GM23338 (cell line): Measurements from ENCODE around the gene ANKRD13C. TPM values are rescaled to one million over a fixed set of nuclear protein-coding genes. Genes with fewer than 3 reads are reported as not detected.

ENCODE experiments used
- ATAC-seq: fragments of 200-7000 bp; cut with Tn5 transposase; 3 replicates; pipeline ENCODE4 v1.9.1; 2020
- DNase-seq: peaks from one replicate; pipeline ENCODE4 v3.0.0-alpha.2; 2015; ENCODE audit warnings: low spot score
- H2AFZ ChIP-seq: fragments of 200-600 bp; sonication (generic); 2 replicates; pipeline ENCODE4 v1.8.0; 2016; ENCODE audit warnings: antibody characterized with exemption, mild to moderate bottlenecking, moderate library complexity
- H3F3A ChIP-seq: fragments of 200-600 bp; sonication (generic); replicated peaks from 2 replicates; pipeline ENCODE4 v1.8.0; 2017; ENCODE audit warnings: antibody characterized with exemption, mixed run types, low read depth
- H3K27ac ChIP-seq: fragments of 200-600 bp; sonication (generic); 2 replicates; pipeline ENCODE4 v1.6.1; 2016; ENCODE audit warnings: low read depth
- H3K27me3 ChIP-seq: fragments of 200-600 bp; sonication (generic); 2 replicates; pipeline ENCODE4 v1.8.0; 2016; ENCODE audit warnings: mild to moderate bottlenecking, mixed run types, moderate library complexity; ENCODE audit not compliant: insufficient read depth
- H3K36me3 ChIP-seq: fragments of 200-600 bp; sonication (generic); 2 replicates; pipeline ENCODE4 v1.8.0; 2016; ENCODE audit warnings: mild to moderate bottlenecking; ENCODE audit not compliant: insufficient read depth
- H3K4me1 ChIP-seq: fragments of 200-600 bp; sonication (generic); 2 replicates; pipeline ENCODE4 v1.8.0; 2016; ENCODE audit warnings: mild to moderate bottlenecking, moderate library complexity; ENCODE audit not compliant: insufficient read depth
- H3K4me2 ChIP-seq: fragments of 200-600 bp; sonication (generic); 2 replicates; pipeline ENCODE4 v1.7.1; 2017; ENCODE audit warnings: mixed run types
- H3K4me3 ChIP-seq: fragments of 200-600 bp; sonication (generic); 2 replicates; pipeline ENCODE4 v1.6.1; 2016; ENCODE audit warnings: mixed run types
- H3K79me2 ChIP-seq: fragments of 200-600 bp; sonication (generic); replicated peaks from 2 replicates; pipeline ENCODE4 v1.8.0; 2017; ENCODE audit warnings: mild to moderate bottlenecking; ENCODE audit not compliant: insufficient read depth
- H3K9me2 ChIP-seq: fragments of 200-600 bp; sonication (generic); 2 replicates; pipeline ENCODE4 v1.8.0; 2017; ENCODE audit not compliant: insufficient read depth
- H4K20me1 ChIP-seq: fragments of 200-600 bp; sonication (generic); replicated peaks from 2 replicates; pipeline ENCODE4 v1.8.0; 2017; ENCODE audit warnings: mild to moderate bottlenecking; ENCODE audit not compliant: insufficient read depth
- H3K27ac Mint-ChIP-seq: 2 replicates; pipeline ENCODE4 v1.8.0; 2020; ENCODE audit warnings: inconsistent platforms, mild to moderate bottlenecking, moderate library complexity, mixed read lengths
- H3K27me3 Mint-ChIP-seq: 3 replicates; pipeline ENCODE4 v1.8.0; 2022; ENCODE audit warnings: low read depth, mild to moderate bottlenecking, moderate library complexity, mixed read lengths, inconsistent platforms; ENCODE audit not compliant: insufficient read depth, poor library complexity
- H3K36me3 Mint-ChIP-seq: 3 replicates; pipeline ENCODE4 v1.8.0; 2021; ENCODE audit warnings: low read depth, mild to moderate bottlenecking, inconsistent platforms, moderate library complexity, mixed read lengths
- H3K4me1 Mint-ChIP-seq: 3 replicates; pipeline ENCODE4 v1.8.0; 2020; ENCODE audit warnings: mild to moderate bottlenecking, inconsistent platforms, mixed read lengths
- H3K4me3 Mint-ChIP-seq: 3 replicates; pipeline ENCODE4 v1.8.0; 2021; ENCODE audit warnings: moderate library complexity, mild to moderate bottlenecking, inconsistent platforms, mixed read lengths
- H3K9me3 Mint-ChIP-seq: 3 replicates; pipeline ENCODE4 v1.8.0; 2020; ENCODE audit warnings: moderate library complexity, mild to moderate bottlenecking, inconsistent platforms, mixed read lengths
- EZH2 ChIP-seq: fragments of 200-600 bp; sonication (generic); IDR thresholded peaks from one replicate; pipeline ENCODE4 v1.8.0; 2017; ENCODE audit warnings: antibody characterized with exemption, mild to moderate bottlenecking, low read depth; ENCODE audit not compliant: unreplicated experiment
- JUNB ChIP-seq: IDR thresholded peaks from one replicate; pipeline ENCODE4 v1.6.1; 2016; ENCODE audit warnings: antibody characterized with exemption; ENCODE audit not compliant: unreplicated experiment
- NANOG ChIP-seq: IDR thresholded peaks from 2 replicates; pipeline ENCODE4 v1.6.1; 2016; ENCODE audit warnings: antibody characterized with exemption, borderline replicate concordance
- ZNF331 ChIP-seq: fragments of 250-450 bp; sonication (Bioruptor Pico); IDR thresholded peaks from 2 replicates; pipeline ENCODE4 v1.5.0; 2020; ENCODE audit warnings: low read depth, mild to moderate bottlenecking, moderate library complexity
- polyA plus RNA-seq: library from polyadenylated mRNA; unstranded; fragments of >200 nt; fragmentation: Nextera tagmentation; extraction: Ambion mirVana; gene quantifications from 2 replicates; pipeline ENCODE4 v1.2.1, GENCODE V29; 2016
- total RNA-seq: library from RNA; depleted of rRNA; stranded (reverse); fragments of >200 nt; shearing (Covaris generic); gene quantifications from 2 replicates; pipeline ENCODE4 v1.2.3, GENCODE V29; 2014
- TF ChIP-seq, protein P1 (sequence below), 2 experiments: fragments of 200-600 bp in 1 of 2; sonication (generic) in 1 of 2; conservative IDR thresholded peaks; 2 replicates each; pipeline versions ENCODE4 v1.5.1 to v1.6.1; 2016 to 2017; ENCODE audit warnings: antibody characterized with exemption in 2 of 2, low read depth in 2 of 2, mild to moderate bottlenecking in 2 of 2, moderate library complexity in 1 of 2
- TF ChIP-seq, protein P2 (sequence below): IDR thresholded peaks from 2 replicates; pipeline ENCODE4 v1.6.1; 2016; ENCODE audit warnings: antibody characterized with exemption

ANKRD13C gene
- total and polyA plus RNA-seq, 2 experiments from 2014 or later = 12.3 to 32.5 TPM

DNA sequence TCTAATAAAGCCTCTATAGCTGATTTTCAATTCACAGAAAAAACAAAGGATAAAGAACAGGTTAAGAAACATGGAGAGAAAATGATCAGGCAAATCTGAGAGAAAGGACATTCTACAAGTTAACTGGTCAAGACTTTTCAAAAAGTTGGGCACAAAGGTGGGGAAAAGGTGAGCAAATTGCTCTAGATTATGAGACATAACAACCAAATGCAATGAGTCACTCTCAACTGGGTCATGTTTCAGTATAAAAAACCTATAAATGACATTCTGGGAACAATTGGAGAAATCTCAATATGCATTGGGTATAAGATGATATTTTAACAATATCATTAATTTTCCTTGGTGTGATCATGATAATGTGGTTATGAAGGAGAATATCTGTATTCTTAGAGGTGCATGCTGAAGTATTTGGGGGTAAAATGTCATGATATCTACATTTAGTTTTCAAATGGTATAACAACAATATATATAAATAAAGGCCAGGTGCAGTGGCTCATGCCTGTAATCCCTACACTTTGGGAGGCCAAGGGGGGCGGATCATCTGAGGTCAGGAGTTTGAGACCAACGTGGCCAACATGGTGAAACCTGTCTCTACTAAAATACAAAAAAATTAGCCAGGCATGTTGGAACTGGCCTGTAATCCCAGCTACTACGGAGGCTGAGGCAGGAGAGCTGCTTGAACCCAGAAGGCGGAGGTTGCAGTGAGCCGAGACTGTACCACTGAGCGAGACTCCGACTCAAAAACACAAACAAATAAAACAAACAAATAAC is 27.0 kb downstream of the ANKRD13C start:
- TF ChIP-seq JUNB = no peak
- TF ChIP-seq, protein P1, sequence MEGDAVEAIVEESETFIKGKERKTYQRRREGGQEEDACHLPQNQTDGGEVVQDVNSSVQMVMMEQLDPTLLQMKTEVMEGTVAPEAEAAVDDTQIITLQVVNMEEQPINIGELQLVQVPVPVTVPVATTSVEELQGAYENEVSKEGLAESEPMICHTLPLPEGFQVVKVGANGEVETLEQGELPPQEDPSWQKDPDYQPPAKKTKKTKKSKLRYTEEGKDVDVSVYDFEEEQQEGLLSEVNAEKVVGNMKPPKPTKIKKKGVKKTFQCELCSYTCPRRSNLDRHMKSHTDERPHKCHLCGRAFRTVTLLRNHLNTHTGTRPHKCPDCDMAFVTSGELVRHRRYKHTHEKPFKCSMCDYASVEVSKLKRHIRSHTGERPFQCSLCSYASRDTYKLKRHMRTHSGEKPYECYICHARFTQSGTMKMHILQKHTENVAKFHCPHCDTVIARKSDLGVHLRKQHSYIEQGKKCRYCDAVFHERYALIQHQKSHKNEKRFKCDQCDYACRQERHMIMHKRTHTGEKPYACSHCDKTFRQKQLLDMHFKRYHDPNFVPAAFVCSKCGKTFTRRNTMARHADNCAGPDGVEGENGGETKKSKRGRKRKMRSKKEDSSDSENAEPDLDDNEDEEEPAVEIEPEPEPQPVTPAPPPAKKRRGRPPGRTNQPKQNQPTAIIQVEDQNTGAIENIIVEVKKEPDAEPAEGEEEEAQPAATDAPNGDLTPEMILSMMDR (conservative IDR thresholded peaks at IDR 0.05; ENCODE audit: low read depth in 2 of 2) = no peak
- no peak for TF ChIP-seq EZH2
- TF ChIP-seq ZNF331 (CRISPR knock-in tag) = no peak
- Histone ChIP-seq H3K79me2 (peaks cover 43% of the 10 kb centered on the region), H3K9me2 (no peaks in the 10 kb centered on the region), H3K27ac (no peak overlapping the region; the same call in 1 of the 2 replicates), H3K27me3 (no peaks in the 10 kb centered on the region), H3K36me3 (no peaks in the 10 kb centered on the region), H3K4me2 (no peak overlapping the region), H3K4me3 (no peak overlapping the region), H3K4me1 (no peaks in the 10 kb centered on the region), H4K20me1 (no peaks in the 10 kb centered on the region), H3F3A (no peaks in the 10 kb centered on the region), H2AFZ (no peak overlapping the region)
- Mint-ChIP-seq H3K4me1 (no peaks in the 10 kb centered on the region), H3K9me3 (no peaks in the 10 kb centered on the region), H3K36me3 (peaks cover 9% of the 10 kb centered on the region; the same call in 2 of the 3 replicates), H3K27ac (peak overlapping the region; percentile 16; the same call in 1 of the 2 replicates), H3K27me3 (peaks cover 3% of the 10 kb centered on the region), H3K4me3 (no peak overlapping the region)
- DNase-seq (no peak), ATAC-seq (no peak)

DNA sequence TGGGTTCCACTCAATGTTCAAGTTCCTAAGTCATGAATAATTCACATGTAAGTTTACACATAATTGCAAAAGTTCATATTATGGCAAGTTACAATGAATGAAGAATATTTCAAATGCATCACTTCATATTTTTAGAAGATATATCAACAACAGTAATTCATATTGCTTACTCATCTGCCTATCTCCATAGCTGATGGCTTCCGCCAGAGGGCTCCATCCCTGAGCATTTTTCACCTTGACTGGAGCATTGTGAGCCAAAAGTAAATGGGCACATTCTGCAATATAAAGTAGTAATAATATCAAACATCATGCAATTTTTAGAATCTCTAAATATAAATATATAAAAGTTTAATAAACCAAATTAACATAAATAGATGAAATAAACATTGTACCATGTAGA is 29.8 kb downstream of the ANKRD13C start:
- Histone ChIP-seq H3K36me3 (no peaks in the 10 kb centered on the region; the same call in 1 of the 2 replicates), H2AFZ (no peak overlapping the region), H3K27me3 (no peaks in the 10 kb centered on the region), H3K27ac (no peak overlapping the region), H3K9me2 (no peaks in the 10 kb centered on the region), H3K79me2 (peaks cover 47% of the 10 kb centered on the region), H3F3A (no peaks in the 10 kb centered on the region), H3K4me3 (no peak overlapping the region), H3K4me2 (no peak overlapping the region), H4K20me1 (0 out of 2 replicates have a peak, but pooled peaks cover 2% of the 10 kb centered on the region), H3K4me1 (no peaks in the 10 kb centered on the region)
- no peak for TF ChIP-seq NANOG
- TF ChIP-seq, protein P2, sequence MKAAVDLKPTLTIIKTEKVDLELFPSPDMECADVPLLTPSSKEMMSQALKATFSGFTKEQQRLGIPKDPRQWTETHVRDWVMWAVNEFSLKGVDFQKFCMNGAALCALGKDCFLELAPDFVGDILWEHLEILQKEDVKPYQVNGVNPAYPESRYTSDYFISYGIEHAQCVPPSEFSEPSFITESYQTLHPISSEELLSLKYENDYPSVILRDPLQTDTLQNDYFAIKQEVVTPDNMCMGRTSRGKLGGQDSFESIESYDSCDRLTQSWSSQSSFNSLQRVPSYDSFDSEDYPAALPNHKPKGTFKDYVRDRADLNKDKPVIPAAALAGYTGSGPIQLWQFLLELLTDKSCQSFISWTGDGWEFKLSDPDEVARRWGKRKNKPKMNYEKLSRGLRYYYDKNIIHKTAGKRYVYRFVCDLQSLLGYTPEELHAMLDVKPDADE = no peak
- TF ChIP-seq, protein P1 (conservative IDR thresholded peaks at IDR 0.05; ENCODE audit: low read depth in 2 of 2) = peak; percentile 60 to 63
- ATAC-seq (no peak), DNase-seq (peak; percentile 26)
- Mint-ChIP-seq H3K27me3 (no peaks in the 10 kb centered on the region), H3K27ac (no peak overlapping the region), H3K4me3 (no peak overlapping the region), H3K4me1 (no peaks in the 10 kb centered on the region), H3K36me3 (peaks cover 9% of the 10 kb centered on the region; the same call in 2 of the 3 replicates), H3K9me3 (no peaks in the 10 kb centered on the region)
